PFSK-1 (cell line): ENCODE data around the gene SYTL5.

ENCODE experiments used
- FOXP2 ChIP-seq: optimal IDR thresholded peaks from 2 replicates; pipeline ENCODE3; 2011; ENCODE audit warnings: borderline replicate concordance, control low read depth, inconsistent platforms; ENCODE audit not compliant: insufficient read depth; ENCODE audit errors: extremely low read length, extremely low read depth
- POLR2AphosphoS5 ChIP-seq: IDR thresholded peaks from 2 replicates; pipeline ENCODE4 v1.6.1; 2012; ENCODE audit warnings: low read depth, mild to moderate bottlenecking, control low read depth, low read length, moderate library complexity
- REST ChIP-seq, 2 experiments: IDR thresholded peaks; 2 replicates each; pipeline versions ENCODE4 v1.6.1 to v1.8.0; 2011 to 2012; ENCODE audit warnings: low read depth in 2 of 2, low read length in 2 of 2, control low read depth in 1 of 2, inconsistent platforms in 1 of 2, mild to moderate bottlenecking in 1 of 2, moderate library complexity in 1 of 2; ENCODE audit not compliant: insufficient read depth in 1 of 2
- SIN3A ChIP-seq: IDR thresholded peaks from 2 replicates; pipeline ENCODE4 v1.6.1; 2012; ENCODE audit warnings: mild to moderate bottlenecking, low read length, moderate library complexity, borderline replicate concordance; ENCODE audit not compliant: insufficient read depth
- TAF1 ChIP-seq: IDR thresholded peaks from 2 replicates; pipeline ENCODE4 v1.6.1; 2012; ENCODE audit warnings: low read length, control low read depth, borderline replicate concordance; ENCODE audit not compliant: insufficient read depth

Gene SYTL5

GRCh38 chrX:38106991-38107655 lies 100.8 kb downstream of the SYTL5 start:
- TF ChIP-seq FOXP2 = no peak
- TF ChIP-seq SIN3A = no peak
- TF ChIP-seq REST (IDR thresholded peaks at IDR 0.05; ENCODE audit: insufficient read depth in 1 of 2, low read depth in 2 of 2, low read length in 2 of 2) = no peak
- TF ChIP-seq TAF1 = no peak
- no peak for TF ChIP-seq POLR2AphosphoS5

- TF ChIP-seq POLR2AphosphoS5 (no peak), TAF1 (no peak), REST (IDR thresholded peaks at IDR 0.05; ENCODE audit: insufficient read depth in 1 of 2, low read depth in 2 of 2, low read length in 2 of 2) (no peak), FOXP2 (no peak), SIN3A (no peak)
These were observed 102.0 kb downstream of the SYTL5 start for GRCh38 chrX:38108364-38108763.

DNA sequence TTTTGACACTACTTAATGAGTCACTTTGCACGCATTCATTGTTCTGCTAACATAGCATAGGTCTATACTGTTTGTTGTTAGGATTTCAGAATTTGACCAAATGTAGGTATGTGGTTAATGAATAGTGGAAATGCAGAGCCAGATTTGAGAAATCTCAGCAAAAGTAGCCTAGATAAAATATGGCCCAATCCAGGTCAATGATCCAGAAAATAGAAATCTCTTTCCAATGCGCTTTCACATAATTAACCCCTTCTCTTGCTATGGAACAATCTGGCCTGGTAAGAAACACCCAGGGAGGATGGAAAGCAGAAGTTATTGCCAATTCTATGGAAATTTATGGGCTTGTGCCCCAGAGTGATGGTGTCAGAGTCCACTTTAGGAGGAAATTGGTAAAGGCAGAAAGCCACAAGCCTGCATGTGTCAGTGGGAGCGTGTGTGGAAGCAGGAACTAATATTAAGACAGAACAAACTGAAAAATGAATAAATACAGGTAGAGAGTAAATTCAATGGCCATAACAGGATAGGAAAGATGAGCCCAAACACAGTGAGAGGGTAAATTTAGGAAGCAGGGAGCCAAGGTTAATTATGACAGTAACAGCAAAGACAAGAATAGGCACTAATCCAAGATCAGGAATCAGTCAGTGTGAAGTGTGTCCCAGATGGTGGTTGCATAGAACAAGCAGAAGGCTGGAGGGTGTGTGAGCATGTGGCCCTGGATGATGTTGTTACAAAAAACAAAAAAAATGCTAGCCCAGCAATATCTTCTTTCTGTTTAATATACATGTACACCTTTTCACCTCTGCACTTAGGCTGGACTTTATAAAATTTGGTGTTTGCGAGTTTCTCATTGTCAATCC lies 102.9 kb downstream of the SYTL5 start:
- TF ChIP-seq SIN3A (no peak), POLR2AphosphoS5 (no peak), REST (IDR thresholded peaks at IDR 0.05; ENCODE audit: insufficient read depth in 1 of 2, low read depth in 2 of 2, low read length in 2 of 2) (no peak), TAF1 (no peak), FOXP2 (no peak)

DNA sequence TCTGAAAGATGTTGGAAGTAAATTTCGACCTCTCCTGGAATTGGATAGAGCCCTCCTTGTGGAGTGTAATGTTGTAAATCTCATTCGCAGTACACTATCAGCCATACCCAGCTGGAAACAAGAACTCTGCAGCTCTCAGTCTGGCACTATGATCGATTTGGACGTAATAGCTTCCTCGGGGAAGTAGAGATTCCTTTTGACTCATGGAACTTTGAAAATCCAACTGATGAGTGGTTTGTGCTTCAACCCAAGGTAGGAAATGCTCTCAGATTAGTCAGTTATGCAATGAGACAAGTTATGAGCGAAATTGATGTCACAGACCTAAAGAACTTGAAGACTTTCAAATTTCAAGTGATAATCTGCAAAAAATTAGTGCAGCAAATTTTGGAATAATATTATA lies 103.9 kb downstream of the SYTL5 start:
- TF ChIP-seq SIN3A (no peak), FOXP2 (no peak), TAF1 (no peak), REST (IDR thresholded peaks at IDR 0.05; ENCODE audit: insufficient read depth in 1 of 2, low read depth in 2 of 2, low read length in 2 of 2) (no peak), POLR2AphosphoS5 (no peak)
